22Rv1 (cell line): Measurements from ENCODE around the gene PIK3R1.

Experiments used
- ZFX ChIP-seq: fragments of 450-650 bp; IDR thresholded peaks from 2 replicates; pipeline ENCODE4 v1.6.1; 2017; ENCODE audit warnings: antibody characterized with exemption, borderline replicate concordance
- TF ChIP-seq, protein P1 (sequence below): fragments of 450-650 bp; IDR thresholded peaks from 2 replicates; pipeline ENCODE4 v1.5.1; 2017; ENCODE audit warnings: mild to moderate bottlenecking

GRCh38 chr5:68220260-68220659, 4.7 kb downstream of the PIK3R1 start:
- TF ChIP-seq, protein P1, sequence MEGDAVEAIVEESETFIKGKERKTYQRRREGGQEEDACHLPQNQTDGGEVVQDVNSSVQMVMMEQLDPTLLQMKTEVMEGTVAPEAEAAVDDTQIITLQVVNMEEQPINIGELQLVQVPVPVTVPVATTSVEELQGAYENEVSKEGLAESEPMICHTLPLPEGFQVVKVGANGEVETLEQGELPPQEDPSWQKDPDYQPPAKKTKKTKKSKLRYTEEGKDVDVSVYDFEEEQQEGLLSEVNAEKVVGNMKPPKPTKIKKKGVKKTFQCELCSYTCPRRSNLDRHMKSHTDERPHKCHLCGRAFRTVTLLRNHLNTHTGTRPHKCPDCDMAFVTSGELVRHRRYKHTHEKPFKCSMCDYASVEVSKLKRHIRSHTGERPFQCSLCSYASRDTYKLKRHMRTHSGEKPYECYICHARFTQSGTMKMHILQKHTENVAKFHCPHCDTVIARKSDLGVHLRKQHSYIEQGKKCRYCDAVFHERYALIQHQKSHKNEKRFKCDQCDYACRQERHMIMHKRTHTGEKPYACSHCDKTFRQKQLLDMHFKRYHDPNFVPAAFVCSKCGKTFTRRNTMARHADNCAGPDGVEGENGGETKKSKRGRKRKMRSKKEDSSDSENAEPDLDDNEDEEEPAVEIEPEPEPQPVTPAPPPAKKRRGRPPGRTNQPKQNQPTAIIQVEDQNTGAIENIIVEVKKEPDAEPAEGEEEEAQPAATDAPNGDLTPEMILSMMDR: no peak
- no peak for TF ChIP-seq ZFX
